HEK293 (cell line): ENCODE data around the gene KRTAP9-9.
"Not testable (repeated sequence)": the region's sequence is repeated elsewhere in the genome, so short reads cannot be mapped to it uniquely, and the experiment has no call there.

ENCODE experiments used
- CTCF ChIP-seq: fragments of 450-650 bp; formaldehyde crosslinking; IDR thresholded peaks from 2 replicates; pipeline ENCODE4 v1.5.1; 2016; ENCODE audit warnings: missing biosample characterization, missing genetic modification characterization
- KLF16 ChIP-seq: fragments of 450-650 bp; formaldehyde crosslinking; IDR thresholded peaks from 2 replicates; pipeline ENCODE4 v1.5.1; 2017; ENCODE audit warnings: missing biosample characterization, missing genetic modification characterization
- MZF1 ChIP-seq: fragments of 450-650 bp; formaldehyde crosslinking; IDR thresholded peaks from 2 replicates; pipeline ENCODE4 v1.5.1; 2017; ENCODE audit warnings: missing biosample characterization, missing genetic modification characterization, borderline replicate concordance
- PRDM2 ChIP-seq: fragments of 450-650 bp; formaldehyde crosslinking; IDR thresholded peaks from 2 replicates; pipeline ENCODE4 v1.5.1; 2016; ENCODE audit warnings: missing biosample characterization, missing genetic modification characterization, borderline replicate concordance
- TCF7L2 ChIP-seq: IDR thresholded peaks from 2 replicates; pipeline ENCODE4 v1.6.1; 2011; ENCODE audit warnings: low read depth, mild to moderate bottlenecking, inconsistent platforms, low read length, moderate library complexity, borderline replicate concordance
- YY1 ChIP-seq: fragments of 450-650 bp; formaldehyde crosslinking; IDR thresholded peaks from 2 replicates; pipeline ENCODE4 v1.5.1; 2018; ENCODE audit warnings: missing biosample characterization, missing genetic modification characterization
- ZBTB1 ChIP-seq: fragments of 450-650 bp; formaldehyde crosslinking; IDR thresholded peaks from 2 replicates; pipeline ENCODE4 v1.5.1; 2016; ENCODE audit warnings: missing biosample characterization, missing genetic modification characterization
- ZNF2 ChIP-seq: fragments of 450-650 bp; formaldehyde crosslinking; IDR thresholded peaks from 2 replicates; pipeline ENCODE4 v1.5.1; 2016; ENCODE audit warnings: missing biosample characterization, missing genetic modification characterization
- ZNF24 ChIP-seq: fragments of 450-650 bp; formaldehyde crosslinking; IDR thresholded peaks from 2 replicates; pipeline ENCODE4 v1.5.1; 2016; ENCODE audit warnings: missing biosample characterization, missing genetic modification characterization
- ZNF302 ChIP-seq: fragments of 450-650 bp; formaldehyde crosslinking; IDR thresholded peaks from 2 replicates; pipeline ENCODE4 v1.5.1; 2016; ENCODE audit warnings: missing biosample characterization, missing genetic modification characterization, low read depth
- ZNF600 ChIP-seq: fragments of 450-650 bp; formaldehyde crosslinking; IDR thresholded peaks from 2 replicates; pipeline ENCODE4 v1.5.1; 2016; ENCODE audit warnings: missing biosample characterization, missing genetic modification characterization

- TF ChIP-seq YY1; CTCF (tag by site-specific recombination); PRDM2 (tag by site-specific recombination); ZNF302; ZNF24 (tag by site-specific recombination); TCF7L2; MZF1 (tag by site-specific recombination); ZNF2; ZBTB1 (tag by site-specific recombination); KLF16 (tag by site-specific recombination); ZNF600 (tag by site-specific recombination): not testable (repeated sequence)
Measured at GRCh38 chr17:41237949-41238437, 17.2 kb upstream of the KRTAP9-9 start, which contains the start of gene KRTAP9-8.
